GF-D8 (cell line): ENCODE results near the gene PCBP3.
"Not testable (repeated sequence)": the region's sequence is repeated elsewhere in the genome, so short reads cannot be mapped to it uniquely, and the experiment has no call there.

ENCODE experiments used
- DNase-seq: peaks from one replicate; lab custom pipeline; 2025; lab: John Stamatoyannopoulos, UW

PCBP3 gene

DNA sequence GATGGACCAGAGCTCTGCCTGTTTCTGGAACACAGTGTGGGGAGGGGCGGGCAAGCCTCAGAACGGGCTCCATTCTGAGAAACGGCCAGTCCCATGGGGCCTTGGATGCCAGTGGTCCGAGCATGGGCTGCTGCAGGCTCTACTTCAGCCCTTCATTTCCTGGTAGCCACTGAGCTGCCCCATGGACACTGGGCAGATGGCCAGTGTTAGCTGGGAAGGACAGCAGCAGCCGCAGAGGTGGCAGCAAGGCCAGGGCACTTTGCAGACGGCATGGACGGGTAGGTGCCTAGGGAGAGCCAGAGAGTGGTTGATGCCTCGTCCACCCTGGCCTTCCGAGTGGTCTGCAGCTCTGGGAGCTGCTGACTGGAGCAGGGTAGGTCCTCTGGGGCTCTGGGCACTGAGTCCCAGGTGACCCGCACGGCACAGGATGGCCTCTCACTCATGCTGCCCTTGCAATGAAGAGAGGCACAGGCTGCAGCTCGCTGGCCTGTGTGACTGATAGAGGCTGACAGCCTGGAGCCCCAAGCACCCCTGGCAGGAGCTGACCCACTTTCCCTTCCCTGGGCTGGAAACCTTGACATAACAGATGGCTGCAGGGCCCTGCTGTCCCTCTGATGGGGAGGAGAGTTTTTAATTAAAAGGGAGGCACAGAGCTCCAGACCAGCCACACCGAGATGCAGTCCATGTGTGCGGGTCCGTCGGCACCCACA is 250.4 kb downstream of the PCBP3 start:
- no peak for DNase-seq

DNA sequence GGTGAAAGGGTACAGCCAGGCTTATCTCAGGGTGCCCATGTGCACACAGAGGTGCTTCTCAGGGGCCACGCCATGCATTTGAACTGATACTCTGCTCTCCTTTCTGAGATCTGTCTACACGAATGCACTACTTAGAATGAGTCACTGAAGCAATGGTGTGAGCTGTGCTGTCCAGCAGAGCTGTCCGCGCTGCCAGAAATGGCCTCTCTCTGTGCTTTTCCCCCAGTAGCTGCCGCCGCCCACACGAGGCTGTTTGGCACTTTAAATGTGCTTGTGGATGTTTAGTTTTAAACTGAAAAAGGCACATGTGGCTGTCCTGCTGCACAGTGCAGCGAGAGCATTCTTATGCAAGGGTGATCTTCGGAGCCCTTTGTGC is 250.9 kb downstream of the PCBP3 start:
- no peak for DNase-seq

DNA sequence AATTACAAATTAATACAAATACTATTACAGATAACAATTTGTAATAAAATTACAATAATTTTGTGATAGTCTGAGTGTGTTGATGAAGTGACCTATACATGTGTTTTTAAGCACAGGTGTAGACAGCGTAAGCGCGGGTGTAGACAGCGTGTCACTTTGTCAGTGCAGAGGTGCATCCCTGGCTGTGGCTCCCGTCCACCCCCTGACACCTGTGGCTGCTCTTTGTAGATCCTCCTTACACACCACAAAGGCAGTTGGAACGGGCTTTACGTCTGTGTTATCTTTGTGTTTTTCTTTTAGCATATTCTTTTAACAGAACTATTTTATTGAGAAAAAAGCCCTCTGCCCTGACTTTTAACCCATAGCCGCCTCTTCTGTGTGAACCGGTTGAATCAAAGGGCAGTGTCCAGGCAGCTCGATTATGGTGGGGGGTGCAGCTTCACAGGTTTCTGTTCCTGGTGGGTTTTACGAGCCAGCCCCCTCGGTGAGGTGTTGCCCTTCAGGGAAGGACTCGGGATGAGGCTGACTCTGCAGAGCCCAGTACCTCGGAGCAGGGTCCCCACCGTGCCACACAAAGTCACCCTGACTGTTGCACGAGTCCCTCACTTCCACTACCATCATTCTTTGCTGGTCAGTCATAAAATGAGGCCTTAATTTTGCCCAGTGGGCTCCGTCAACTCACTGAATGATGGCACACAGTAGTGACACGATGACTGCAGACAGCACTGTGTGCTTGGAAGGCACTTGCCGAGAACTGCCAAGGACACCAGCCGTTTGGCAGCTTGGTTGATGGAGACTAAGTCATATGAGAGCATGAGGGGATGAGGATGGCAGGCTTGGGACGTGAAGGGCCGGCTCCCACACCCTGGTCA is 251.6 kb downstream of the PCBP3 start:
- DNase-seq: no peak

DNA sequence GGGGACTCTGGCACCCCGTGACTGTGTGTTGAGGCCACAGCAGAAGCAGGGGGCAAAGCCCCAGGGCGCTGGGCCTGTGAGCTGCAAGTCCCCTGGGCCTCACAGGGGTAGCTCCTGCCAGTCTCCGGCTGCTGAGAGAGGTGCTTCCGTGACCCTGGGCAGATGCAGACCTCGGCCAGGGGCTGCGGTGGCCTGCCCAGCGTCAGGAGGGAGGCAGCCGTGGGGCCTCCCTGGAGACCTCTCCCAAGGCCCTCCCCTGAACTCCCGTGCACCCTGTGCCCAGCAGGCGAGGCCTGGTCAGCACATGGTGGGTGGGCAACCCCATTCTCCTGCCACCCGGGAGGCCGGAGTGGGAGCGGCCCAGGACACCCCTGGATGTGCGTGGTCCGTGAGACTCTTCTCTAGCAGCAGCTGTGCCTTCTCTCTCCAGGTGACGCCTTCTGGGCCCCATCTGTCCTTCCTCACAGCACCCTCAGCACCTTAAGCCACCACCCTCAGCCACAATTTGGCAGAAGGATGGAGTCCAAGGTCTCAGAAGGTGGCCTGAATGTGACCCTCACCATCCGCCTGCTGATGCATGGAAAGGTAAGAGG is 252.3 kb downstream of the PCBP3 start:
- no peak for DNase-seq

DNA sequence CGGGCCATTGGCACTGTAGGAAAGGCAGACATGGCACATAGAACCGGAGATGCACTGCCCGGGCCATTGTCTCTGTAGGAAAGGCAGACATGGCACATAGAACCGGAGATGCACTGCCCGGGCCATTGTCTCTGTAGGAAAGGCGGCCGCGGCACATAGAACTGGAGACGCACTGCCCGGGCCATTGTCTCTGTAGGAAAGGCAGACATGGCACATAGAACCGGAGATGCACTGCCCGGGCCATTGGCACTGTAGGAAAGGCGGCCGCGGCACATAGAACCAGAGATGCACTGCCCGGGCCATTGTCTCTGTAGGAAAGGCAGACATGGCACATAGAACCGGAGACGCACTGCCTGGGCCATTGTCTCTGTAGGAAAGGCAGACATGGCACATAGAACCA is 252.9 kb downstream of the PCBP3 start:
- DNase-seq: not testable (repeated sequence)

DNA sequence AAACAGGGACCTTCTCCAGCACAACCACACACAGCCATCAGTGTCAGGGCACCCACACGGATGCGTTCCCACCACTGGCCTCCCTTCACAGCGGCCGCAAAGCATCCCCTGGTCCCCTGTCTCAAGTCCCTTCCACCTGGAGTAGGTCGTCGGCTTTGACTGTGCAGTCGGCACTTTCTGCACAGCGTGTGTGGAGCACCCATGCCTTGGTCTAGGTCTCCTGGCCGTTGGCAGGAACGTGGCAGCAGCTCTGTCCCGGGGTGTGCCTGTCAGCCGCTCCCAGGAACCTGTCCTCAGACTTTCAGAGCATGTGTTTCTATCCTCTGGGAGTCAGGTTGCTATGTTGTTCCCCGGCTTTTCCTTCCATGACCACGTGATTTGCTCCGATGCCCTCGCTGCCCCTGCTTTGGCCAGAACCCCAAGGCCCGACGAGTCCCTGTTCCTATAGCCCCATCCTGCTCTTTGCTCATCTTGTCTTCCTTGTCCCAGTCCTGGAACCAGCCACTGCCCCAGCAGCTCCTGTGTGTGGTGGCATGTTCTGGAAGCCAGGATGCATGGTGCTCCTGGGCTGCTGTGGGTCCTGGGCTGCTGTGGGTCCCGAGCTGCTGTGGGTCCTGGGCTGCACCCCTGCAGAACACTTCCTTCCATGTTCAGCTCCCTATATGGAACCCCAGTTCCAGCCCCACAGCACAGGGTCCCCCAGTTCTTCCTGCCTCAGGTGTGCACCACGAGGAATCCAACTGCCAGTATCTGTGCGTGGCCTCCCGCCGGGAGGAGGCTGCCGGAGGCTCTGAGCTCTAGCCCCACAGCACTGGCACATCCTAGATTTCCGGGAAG is 253.9 kb downstream of the PCBP3 start:
- no peak for DNase-seq

DNA sequence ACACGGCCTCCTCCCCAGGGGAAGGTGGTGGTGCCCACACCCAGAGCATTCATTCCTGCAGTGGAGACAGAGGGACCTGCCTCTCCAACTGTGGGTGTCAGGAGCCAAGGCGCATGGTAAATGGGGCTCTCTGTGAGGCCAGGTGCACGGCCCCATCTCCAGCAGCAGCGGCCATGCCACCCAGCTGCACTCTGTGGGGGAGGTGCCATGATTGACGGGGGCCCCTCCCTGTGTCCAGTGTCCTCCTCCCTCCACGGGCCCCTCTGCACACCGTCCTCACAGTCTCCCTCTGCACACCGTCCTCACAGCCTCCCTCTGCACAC is 254.5 kb downstream of the PCBP3 start:
- DNase-seq: no peak

DNA sequence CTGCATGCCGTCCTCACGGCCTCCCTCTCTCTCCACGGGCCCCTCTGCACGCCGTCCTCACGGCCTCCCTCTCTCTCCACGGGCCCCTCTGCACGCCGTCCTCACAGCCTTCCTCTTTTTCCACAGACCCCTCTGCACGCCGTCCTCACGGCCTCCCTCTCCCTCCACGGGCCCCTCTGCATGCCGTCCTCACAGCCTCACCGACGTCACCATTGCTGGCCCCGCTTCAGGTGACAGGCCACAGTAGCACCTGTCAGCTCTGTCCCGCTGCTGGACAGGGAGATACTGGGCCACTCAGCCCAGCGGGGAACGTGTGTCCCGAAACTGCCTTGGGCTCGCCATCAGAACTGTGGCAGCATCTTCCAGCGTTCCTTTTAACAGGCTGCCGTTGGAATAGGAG is 255.3 kb downstream of the PCBP3 start:
- no peak for DNase-seq

DNA sequence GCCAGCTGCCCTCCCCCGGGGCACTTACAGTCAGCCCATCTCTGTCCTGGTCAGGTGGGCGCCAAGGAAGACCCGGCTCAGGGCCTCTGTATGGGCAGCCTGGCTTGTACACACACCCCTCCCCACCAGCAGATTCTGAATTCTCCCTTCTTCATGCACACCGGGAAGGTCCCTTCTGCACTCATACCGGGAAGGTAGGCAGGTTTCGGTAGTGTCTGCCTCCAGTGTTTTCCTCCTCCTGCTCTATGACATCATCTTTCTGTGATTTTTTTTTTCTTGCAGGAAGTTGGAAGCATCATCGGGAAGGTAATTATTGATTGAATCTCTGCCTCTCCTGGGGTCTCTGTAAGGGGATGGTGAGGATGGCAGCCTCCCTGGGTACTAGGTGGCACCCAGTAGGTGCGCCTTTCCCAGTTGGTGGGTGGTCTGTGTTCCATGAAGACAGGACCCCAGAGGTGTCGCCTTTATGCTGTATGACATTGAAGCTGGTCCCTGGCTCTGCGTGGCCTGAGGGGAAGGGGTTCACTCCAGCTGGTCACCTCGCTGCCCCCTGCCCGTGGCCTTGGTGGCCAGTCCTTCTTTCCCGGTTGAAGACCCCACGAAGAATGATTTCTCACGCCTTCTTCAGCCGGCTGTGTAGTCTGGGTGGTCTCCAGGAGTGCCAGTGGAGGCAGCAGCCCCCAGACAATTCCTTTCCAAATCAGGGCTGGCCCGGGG is 255.9 kb downstream of the PCBP3 start:
- no peak for DNase-seq

DNA sequence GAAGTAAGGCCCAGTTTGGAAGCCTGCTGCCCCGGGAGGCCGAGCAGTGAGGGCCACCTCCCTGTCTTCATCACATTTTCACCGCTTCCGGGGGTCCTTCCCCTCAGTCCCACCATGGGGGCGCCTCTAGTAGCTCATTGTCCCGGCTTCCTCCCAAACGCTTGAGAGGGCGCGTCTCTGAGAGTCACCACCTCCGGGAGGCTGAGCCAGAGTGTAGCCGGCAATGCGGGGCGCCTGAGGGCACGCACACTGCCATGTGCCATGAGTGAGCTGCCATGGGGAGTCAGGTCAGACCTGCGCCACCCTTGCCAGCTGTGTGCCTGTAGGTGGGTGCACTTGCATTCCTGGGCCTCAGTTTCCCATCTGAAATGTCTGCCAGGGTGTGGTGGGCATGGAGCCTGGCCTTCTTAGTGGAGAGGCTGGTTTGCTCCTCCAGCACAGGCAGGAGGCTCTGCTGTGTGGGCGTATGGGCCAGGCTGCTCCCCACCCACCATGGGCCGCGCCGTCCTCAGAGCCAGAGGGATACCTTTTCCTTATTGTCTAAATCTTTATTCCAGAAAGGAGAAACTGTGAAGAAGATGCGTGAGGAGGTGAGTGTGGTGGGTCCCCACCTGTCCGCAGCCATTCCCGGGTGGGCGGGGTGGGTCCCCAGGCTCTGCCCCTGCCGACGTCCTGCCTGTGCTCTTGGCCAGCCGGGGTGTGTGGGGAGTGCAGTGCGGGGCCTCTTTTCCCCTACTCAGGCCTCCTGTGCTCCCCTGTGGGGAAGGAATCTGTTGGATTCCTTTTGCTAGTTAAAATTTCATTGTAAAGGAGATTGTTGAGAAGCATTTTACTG is 256.7 kb downstream of the PCBP3 start:
- no peak for DNase-seq

DNA sequence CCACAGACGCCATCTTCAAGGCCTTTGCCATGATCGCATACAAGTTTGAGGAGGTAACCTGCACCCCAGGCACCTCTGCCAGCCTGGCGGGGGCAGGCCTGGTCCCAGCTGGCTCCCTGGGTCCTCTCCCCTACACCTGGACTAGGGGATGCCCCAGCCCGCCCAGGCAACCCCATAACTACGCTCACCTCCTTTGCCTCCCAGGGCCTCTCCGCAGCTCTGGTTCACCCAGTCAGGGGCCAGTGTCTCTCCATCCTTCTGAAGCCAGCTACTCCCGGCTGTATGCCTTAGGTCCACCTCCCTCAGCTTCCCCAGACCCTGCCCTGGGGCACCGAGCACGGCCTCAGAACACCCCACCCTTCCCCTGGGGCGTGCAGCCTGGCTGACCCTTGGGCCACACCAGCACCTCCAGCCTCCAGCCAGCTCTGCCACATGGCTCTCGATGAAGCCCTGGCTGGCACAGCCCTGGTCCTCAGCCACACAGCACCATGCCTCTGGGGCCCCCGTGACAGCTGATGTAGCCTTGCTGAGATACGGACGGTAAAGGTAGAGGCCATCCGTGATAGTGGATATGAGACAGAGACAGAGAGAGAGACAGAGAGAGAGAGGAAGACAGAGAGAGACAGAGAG is 257.7 kb downstream of the PCBP3 start:
- DNase-seq: no peak

DNA sequence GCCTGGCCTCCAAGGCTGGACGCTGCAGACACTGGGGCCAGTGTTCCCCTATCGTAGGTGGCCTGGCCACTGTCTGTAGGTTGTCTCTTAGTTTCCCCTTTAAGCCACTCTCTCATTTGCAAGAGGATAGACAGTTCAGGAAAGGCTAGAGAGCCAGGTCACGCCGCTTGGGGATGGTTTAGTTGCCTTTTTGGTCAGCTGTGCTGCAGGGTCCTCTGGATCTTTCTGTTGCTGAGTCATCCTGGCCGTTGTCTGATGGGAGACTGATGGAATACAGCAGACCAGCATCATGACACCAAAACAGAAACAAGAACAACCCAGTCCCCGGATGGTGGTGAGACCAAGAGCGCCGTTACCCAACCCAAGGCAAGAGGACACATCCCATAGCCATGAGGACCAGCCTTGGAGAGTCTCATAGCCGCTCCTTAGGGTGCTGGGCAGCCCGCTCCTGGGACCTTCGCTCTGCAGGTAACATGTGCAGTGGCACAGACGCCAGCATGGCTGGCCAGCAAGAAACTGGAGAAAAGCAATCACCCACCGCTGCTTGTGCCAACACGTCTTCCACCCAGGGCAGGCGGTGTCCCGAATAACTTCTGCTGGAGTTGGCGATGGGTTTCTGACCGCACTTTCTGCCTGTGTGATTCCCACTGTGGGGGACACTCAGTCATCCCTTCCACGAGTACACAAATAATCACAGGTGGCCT is 258.9 kb downstream of the PCBP3 start:
- DNase-seq: no peak

DNA sequence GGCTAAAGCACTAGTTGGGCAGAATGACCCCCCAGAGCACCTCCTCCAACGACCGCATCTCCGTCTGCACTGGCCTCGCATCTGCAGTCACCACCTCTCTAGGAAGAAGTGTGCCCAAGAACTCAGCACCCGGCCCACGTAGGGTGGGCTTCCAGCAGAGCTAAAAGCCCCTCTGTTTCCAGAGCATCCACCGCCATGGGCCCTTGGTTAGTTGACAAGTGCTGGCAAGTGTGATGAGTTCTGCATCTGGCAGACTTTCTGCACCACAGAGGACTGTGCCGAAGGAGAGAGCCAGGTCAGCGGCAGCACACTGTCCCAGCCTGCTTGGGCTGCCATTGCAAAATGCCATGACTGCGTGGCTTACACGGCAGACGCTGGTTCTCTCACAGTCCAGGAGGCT is 261.7 kb downstream of the PCBP3 start:
- no peak for DNase-seq

DNA sequence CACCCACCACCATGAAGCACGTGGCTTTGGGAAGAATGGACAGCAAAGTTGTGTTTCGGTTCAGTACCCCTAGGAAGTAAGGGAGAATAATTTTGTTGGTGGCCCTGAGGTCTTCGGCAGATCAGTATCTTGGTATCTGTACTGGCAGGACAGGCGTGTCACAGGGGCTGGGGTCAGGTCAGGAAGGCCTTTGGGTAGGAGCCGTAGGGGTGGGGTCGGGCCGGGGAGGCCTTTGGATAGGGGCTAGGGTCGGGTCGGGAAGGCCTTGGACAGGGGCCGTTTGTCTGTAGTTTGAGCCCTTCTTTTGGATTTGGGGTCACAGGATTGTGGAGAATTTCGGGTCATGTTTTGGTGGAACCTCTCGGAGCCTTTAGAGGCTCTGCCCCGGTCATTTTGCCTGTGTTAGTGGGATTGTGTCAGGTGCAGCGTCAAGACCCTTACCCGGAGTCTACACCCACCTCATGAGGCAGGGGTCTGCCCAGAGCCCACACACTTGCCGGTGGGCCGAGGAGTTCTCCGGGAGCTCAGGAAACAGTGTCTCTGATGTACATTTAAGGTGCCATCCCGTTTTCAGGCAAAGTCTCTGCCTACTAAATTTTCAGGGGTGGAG is 262.8 kb downstream of the PCBP3 start:
- no peak for DNase-seq

DNA sequence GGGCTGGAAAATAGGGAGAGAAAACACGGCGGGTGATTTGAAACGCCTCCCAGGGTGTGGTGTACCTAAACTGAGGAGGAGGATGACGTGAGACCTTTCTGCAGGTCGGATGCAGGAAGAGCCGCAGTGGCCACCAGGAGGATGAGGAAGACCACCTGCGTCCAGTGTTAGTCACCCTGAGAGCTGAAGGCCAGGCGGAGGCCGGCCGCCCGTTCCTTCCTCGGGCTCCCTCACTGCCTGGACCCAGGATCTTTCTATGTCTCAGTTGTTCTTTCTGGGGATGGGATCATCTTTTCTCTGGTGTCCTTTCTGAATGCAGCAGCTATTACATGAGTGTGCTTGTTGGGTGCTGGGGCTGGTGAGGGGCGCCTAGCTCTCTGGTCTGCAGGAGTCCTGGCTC is 263.3 kb downstream of the PCBP3 start:
- no peak for DNase-seq

DNA sequence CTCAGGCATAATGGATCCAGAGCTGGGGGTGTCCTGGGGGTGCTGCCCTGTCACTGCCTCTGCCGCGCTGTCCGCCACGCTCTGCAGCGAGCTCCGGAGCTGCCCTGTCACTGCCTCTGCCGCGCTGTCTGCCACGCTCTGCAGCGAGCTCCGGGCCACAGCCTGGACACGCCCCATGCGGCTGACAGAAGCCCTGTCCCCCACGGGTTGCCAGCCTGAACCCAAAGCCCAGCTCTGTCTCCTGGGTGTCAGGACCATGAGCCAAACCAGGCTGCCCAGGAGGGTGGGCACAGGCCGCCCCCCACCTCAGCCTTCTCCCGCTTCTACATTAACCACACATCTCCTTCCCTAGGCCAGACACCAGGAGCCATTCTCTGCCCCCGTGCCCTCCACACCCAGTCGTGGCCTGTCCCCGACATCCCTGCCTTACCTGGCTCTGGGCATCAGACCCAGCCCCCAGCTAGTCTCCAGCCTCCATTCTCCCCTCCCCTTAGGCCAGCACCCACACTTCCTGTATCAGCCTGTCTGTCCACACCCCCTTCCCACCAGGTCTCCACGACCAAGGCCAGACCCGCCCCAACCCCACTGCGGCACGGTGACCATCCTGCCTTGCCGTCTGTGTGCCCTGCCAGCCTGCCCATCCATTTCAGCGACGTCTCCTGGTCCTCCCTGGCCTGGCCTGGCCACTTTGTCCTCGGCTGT is 265.2 kb downstream of the PCBP3 start:
- DNase-seq: no peak

DNA sequence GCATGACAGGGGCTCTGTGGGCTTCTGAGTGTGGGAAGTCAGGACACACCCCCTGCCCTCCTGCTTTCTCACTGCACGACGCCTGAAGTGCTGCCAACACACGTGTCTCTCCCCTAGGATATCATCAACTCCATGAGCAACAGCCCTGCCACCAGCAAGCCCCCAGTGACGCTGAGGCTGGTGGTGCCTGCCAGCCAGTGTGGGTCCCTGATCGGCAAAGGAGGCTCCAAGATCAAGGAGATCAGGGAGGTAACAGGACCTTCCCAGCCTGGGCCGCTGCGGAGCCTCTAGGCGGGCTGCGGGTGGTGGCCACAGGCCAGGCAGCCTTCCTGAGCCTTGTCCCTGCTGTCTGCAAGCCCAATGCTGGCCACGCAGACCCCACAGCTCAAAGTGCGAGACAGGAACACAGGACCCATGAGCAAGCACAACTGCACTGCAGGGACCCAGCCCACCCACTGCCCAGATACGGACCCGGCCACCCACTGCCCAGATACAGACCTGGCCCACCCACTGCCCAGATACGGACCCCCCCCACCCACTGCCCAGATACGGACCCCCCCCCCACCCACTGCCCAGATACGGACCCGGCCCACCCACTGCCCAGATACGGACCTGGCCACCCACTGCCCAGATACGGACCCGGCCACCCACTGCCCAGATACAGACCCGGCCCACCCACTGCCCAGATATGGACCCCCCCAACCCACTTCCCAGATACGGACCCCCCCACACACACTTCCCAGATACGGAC is 265.9 kb downstream of the PCBP3 start:
- DNase-seq: no peak

DNA sequence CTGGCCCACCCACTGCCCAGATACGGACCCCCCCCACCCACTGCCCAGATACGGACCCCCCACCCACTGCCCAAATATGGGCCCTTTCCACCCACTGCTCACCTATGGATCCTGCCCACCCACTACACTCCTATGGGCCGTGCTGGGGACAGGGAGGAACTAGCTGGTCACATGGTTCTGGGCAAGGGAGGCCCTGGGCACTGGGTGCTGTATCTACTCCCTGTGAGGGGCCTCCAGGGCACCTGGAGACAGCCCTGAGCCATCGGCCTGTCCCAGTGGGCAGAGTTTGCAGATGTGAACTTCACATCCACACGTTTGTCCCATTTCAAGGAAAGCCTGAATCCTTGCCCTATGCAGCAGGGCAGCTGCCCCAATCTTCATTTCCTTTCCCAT is 266.6 kb downstream of the PCBP3 start:
- no peak for DNase-seq
